GM23338 (cell line): ENCODE results near the gene CELF2. TPM values are rescaled to one million over a fixed set of nuclear protein-coding genes. Genes with fewer than 3 reads are reported as not detected.

ENCODE experiments used
- ATAC-seq: fragments of 200-7000 bp; cut with Tn5 transposase; 3 replicates; pipeline ENCODE4 v1.9.1; 2020
- DNase-seq: peaks from one replicate; pipeline ENCODE4 v3.0.0-alpha.2; 2015; ENCODE audit warnings: low spot score
- H2AFZ ChIP-seq: fragments of 200-600 bp; sonication (generic); 2 replicates; pipeline ENCODE4 v1.8.0; 2016; ENCODE audit warnings: antibody characterized with exemption, mild to moderate bottlenecking, moderate library complexity
- H3F3A ChIP-seq: fragments of 200-600 bp; sonication (generic); replicated peaks from 2 replicates; pipeline ENCODE4 v1.8.0; 2017; ENCODE audit warnings: antibody characterized with exemption, mixed run types, low read depth
- H3K27ac ChIP-seq: fragments of 200-600 bp; sonication (generic); 2 replicates; pipeline ENCODE4 v1.6.1; 2016; ENCODE audit warnings: low read depth
- H3K27me3 ChIP-seq: fragments of 200-600 bp; sonication (generic); 2 replicates; pipeline ENCODE4 v1.8.0; 2016; ENCODE audit warnings: mild to moderate bottlenecking, mixed run types, moderate library complexity; ENCODE audit not compliant: insufficient read depth
- H3K36me3 ChIP-seq: fragments of 200-600 bp; sonication (generic); 2 replicates; pipeline ENCODE4 v1.8.0; 2016; ENCODE audit warnings: mild to moderate bottlenecking; ENCODE audit not compliant: insufficient read depth
- H3K4me1 ChIP-seq: fragments of 200-600 bp; sonication (generic); 2 replicates; pipeline ENCODE4 v1.8.0; 2016; ENCODE audit warnings: mild to moderate bottlenecking, moderate library complexity; ENCODE audit not compliant: insufficient read depth
- H3K4me2 ChIP-seq: fragments of 200-600 bp; sonication (generic); 2 replicates; pipeline ENCODE4 v1.7.1; 2017; ENCODE audit warnings: mixed run types
- H3K4me3 ChIP-seq: fragments of 200-600 bp; sonication (generic); 2 replicates; pipeline ENCODE4 v1.6.1; 2016; ENCODE audit warnings: mixed run types
- H3K79me2 ChIP-seq: fragments of 200-600 bp; sonication (generic); replicated peaks from 2 replicates; pipeline ENCODE4 v1.8.0; 2017; ENCODE audit warnings: mild to moderate bottlenecking; ENCODE audit not compliant: insufficient read depth
- H3K9me2 ChIP-seq: fragments of 200-600 bp; sonication (generic); 2 replicates; pipeline ENCODE4 v1.8.0; 2017; ENCODE audit not compliant: insufficient read depth
- H4K20me1 ChIP-seq: fragments of 200-600 bp; sonication (generic); replicated peaks from 2 replicates; pipeline ENCODE4 v1.8.0; 2017; ENCODE audit warnings: mild to moderate bottlenecking; ENCODE audit not compliant: insufficient read depth
- H3K27ac Mint-ChIP-seq: 2 replicates; pipeline ENCODE4 v1.8.0; 2020; ENCODE audit warnings: inconsistent platforms, mild to moderate bottlenecking, moderate library complexity, mixed read lengths
- H3K27me3 Mint-ChIP-seq: 3 replicates; pipeline ENCODE4 v1.8.0; 2022; ENCODE audit warnings: low read depth, mild to moderate bottlenecking, moderate library complexity, mixed read lengths, inconsistent platforms; ENCODE audit not compliant: insufficient read depth, poor library complexity
- H3K36me3 Mint-ChIP-seq: 3 replicates; pipeline ENCODE4 v1.8.0; 2021; ENCODE audit warnings: low read depth, mild to moderate bottlenecking, inconsistent platforms, moderate library complexity, mixed read lengths
- H3K4me1 Mint-ChIP-seq: 3 replicates; pipeline ENCODE4 v1.8.0; 2020; ENCODE audit warnings: mild to moderate bottlenecking, inconsistent platforms, mixed read lengths
- H3K4me3 Mint-ChIP-seq: 3 replicates; pipeline ENCODE4 v1.8.0; 2021; ENCODE audit warnings: moderate library complexity, mild to moderate bottlenecking, inconsistent platforms, mixed read lengths
- H3K9me3 Mint-ChIP-seq: 3 replicates; pipeline ENCODE4 v1.8.0; 2020; ENCODE audit warnings: moderate library complexity, mild to moderate bottlenecking, inconsistent platforms, mixed read lengths
- CREB1 ChIP-seq: fragments of 250-450 bp; sonication (Bioruptor Pico); IDR thresholded peaks from 2 replicates; pipeline ENCODE4 v1.5.0; 2020; ENCODE audit warnings: low read depth, mild to moderate bottlenecking, moderate library complexity
- CTCF ChIP-seq, 2 experiments: fragments of 200-600 bp in 1 of 2; sonication (generic) in 1 of 2; conservative IDR thresholded peaks; 2 replicates each; pipeline versions ENCODE4 v1.5.1 to v1.6.1; 2016 to 2017; ENCODE audit warnings: antibody characterized with exemption in 2 of 2, low read depth in 2 of 2, mild to moderate bottlenecking in 2 of 2, moderate library complexity in 1 of 2
- EZH2 ChIP-seq: fragments of 200-600 bp; sonication (generic); IDR thresholded peaks from one replicate; pipeline ENCODE4 v1.8.0; 2017; ENCODE audit warnings: antibody characterized with exemption, mild to moderate bottlenecking, low read depth; ENCODE audit not compliant: unreplicated experiment
- EZH2phosphoT487 ChIP-seq: fragments of 200-600 bp; sonication (generic); IDR thresholded peaks from one replicate; pipeline ENCODE4 v1.8.1; 2018; ENCODE audit warnings: antibody characterized with exemption; ENCODE audit not compliant: unreplicated experiment
- JUNB ChIP-seq: IDR thresholded peaks from one replicate; pipeline ENCODE4 v1.6.1; 2016; ENCODE audit warnings: antibody characterized with exemption; ENCODE audit not compliant: unreplicated experiment
- NANOG ChIP-seq: IDR thresholded peaks from 2 replicates; pipeline ENCODE4 v1.6.1; 2016; ENCODE audit warnings: antibody characterized with exemption, borderline replicate concordance
- POLR2AphosphoS5 ChIP-seq: IDR thresholded peaks from 2 replicates; pipeline ENCODE4 v1.6.1; 2016; ENCODE audit warnings: antibody characterized with exemption, low read depth
- REST ChIP-seq: IDR thresholded peaks from one replicate; pipeline ENCODE4 v1.6.1; 2018; ENCODE audit warnings: antibody characterized with exemption; ENCODE audit not compliant: unreplicated experiment
- STAT1 ChIP-seq: IDR thresholded peaks from one replicate; pipeline ENCODE4 v1.6.1; 2016; ENCODE audit warnings: antibody characterized with exemption; ENCODE audit not compliant: unreplicated experiment
- ZNF114 ChIP-seq: fragments of 250-450 bp; sonication (Bioruptor Pico); IDR thresholded peaks from 2 replicates; pipeline ENCODE4 v1.5.0; 2020; ENCODE audit warnings: mild to moderate bottlenecking, moderate library complexity
- ZNF331 ChIP-seq: fragments of 250-450 bp; sonication (Bioruptor Pico); IDR thresholded peaks from 2 replicates; pipeline ENCODE4 v1.5.0; 2020; ENCODE audit warnings: low read depth, mild to moderate bottlenecking, moderate library complexity
- ZNF462 ChIP-seq: fragments of 250-450 bp; sonication (Bioruptor Pico); IDR thresholded peaks from 2 replicates; pipeline ENCODE4 v1.5.0; 2020; ENCODE audit warnings: mild to moderate bottlenecking, moderate library complexity
- polyA plus RNA-seq: library from polyadenylated mRNA; unstranded; fragments of >200 nt; fragmentation: Nextera tagmentation; extraction: Ambion mirVana; gene quantifications from 2 replicates; pipeline ENCODE4 v1.2.1, GENCODE V29; 2016
- total RNA-seq: library from RNA; depleted of rRNA; stranded (reverse); fragments of >200 nt; shearing (Covaris generic); gene quantifications from 2 replicates; pipeline ENCODE4 v1.2.3, GENCODE V29; 2014
- TF ChIP-seq, protein P1 (sequence below): IDR thresholded peaks from 2 replicates; pipeline ENCODE4 v1.6.1; 2016; ENCODE audit warnings: antibody characterized with exemption

Gene CELF2
- total and polyA plus RNA-seq, 2 experiments from 2014 or later: 18.1 to 22.5 TPM

DNA sequence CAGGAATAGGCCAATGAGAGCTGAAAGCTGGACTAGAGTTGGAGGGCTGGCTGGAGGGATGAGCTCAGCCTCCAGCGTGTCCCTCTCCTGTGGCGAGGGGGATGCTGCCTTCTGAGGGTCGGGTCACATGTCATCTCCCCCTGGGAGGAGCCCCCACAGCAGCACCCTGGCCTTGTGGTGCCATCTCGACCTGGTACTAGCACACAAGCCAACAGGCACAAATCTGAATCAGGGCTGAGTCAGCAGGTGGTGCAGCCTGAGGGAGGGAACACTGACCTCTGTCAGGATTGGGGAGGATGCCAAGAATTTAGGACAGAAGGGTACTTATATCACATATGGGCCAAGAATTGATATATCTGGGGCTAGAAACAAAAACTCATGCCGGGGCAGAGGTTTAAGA is 280.4 kb downstream of the CELF2 start:
- Mint-ChIP-seq H3K27me3 (peaks cover 1% of the 10 kb centered on the region), H3K4me1 (no peaks in the 10 kb centered on the region), H3K4me3 (no peak overlapping the region), H3K27ac (no peak overlapping the region), H3K36me3 (no peaks in the 10 kb centered on the region), H3K9me3 (no peaks in the 10 kb centered on the region)
- TF ChIP-seq ZNF462: no peak
- no peak for TF ChIP-seq REST
- no peak for TF ChIP-seq ZNF331 (CRISPR knock-in tag)
- no peak for TF ChIP-seq JUNB
- TF ChIP-seq, protein P1, sequence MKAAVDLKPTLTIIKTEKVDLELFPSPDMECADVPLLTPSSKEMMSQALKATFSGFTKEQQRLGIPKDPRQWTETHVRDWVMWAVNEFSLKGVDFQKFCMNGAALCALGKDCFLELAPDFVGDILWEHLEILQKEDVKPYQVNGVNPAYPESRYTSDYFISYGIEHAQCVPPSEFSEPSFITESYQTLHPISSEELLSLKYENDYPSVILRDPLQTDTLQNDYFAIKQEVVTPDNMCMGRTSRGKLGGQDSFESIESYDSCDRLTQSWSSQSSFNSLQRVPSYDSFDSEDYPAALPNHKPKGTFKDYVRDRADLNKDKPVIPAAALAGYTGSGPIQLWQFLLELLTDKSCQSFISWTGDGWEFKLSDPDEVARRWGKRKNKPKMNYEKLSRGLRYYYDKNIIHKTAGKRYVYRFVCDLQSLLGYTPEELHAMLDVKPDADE: no peak
- no peak for TF ChIP-seq NANOG
- TF ChIP-seq ZNF114 (CRISPR knock-in tag): no peak
- TF ChIP-seq EZH2phosphoT487: no peak
- no peak for TF ChIP-seq CREB1 (CRISPR knock-in tag)
- no peak for TF ChIP-seq CTCF (conservative IDR thresholded peaks at IDR 0.05; ENCODE audit: low read depth in 2 of 2)
- TF ChIP-seq POLR2AphosphoS5: no peak
- TF ChIP-seq STAT1: no peak
- TF ChIP-seq EZH2: no peak
- H3K4me3 ChIP-seq: no peak overlapping the region
- H3F3A ChIP-seq: no peaks in the 10 kb centered on the region
- H3K4me1 ChIP-seq: no peaks in the 10 kb centered on the region
- no peak overlapping the region for H2AFZ ChIP-seq
- no peaks in the 10 kb centered on the region for H3K9me2 ChIP-seq
- no peaks in the 10 kb centered on the region; the same call in 1 of the 2 replicates for H4K20me1 ChIP-seq
- H3K36me3 ChIP-seq: no peaks in the 10 kb centered on the region
- no peaks in the 10 kb centered on the region for H3K79me2 ChIP-seq
- H3K27me3 ChIP-seq: no peaks in the 10 kb centered on the region
- H3K4me2 ChIP-seq: no peak overlapping the region
- DNase-seq (no peak), ATAC-seq (no peak)
- H3K27ac ChIP-seq: no peak overlapping the region
